Nephron progenitor cell (in vitro differentiated cells): Measurements from ENCODE around the gene LDLRAD2.

Experiments used
- DNase-seq: peaks from one replicate; pipeline ENCODE4 v3.0.0; 2021
- H3K27ac Mint-ChIP-seq: 2 replicates; pipeline ENCODE4 v1.8.0; 2021; ENCODE audit warnings: mild to moderate bottlenecking, moderate library complexity, mixed read lengths
- H3K27me3 Mint-ChIP-seq: 2 replicates; pipeline ENCODE4 v1.8.0; 2021; ENCODE audit warnings: mild to moderate bottlenecking, low read depth, mixed read lengths; ENCODE audit not compliant: poor library complexity
- H3K36me3 Mint-ChIP-seq: 2 replicates; pipeline ENCODE4 v1.8.0; 2021; ENCODE audit warnings: low read depth, mixed read lengths
- H3K4me1 Mint-ChIP-seq: 2 replicates; pipeline ENCODE4 v1.8.0; 2021; ENCODE audit warnings: mixed read lengths
- H3K4me3 Mint-ChIP-seq: 2 replicates; pipeline ENCODE4 v1.8.0; 2021; ENCODE audit warnings: mild to moderate bottlenecking, moderate library complexity, mixed read lengths
- H3K9me3 Mint-ChIP-seq: 2 replicates; pipeline ENCODE4 v1.8.0; 2021; ENCODE audit warnings: mild to moderate bottlenecking, moderate library complexity, mixed read lengths
- TF ChIP-seq, protein P1 (sequence below): fragments of 200-600 bp; sonication (generic); IDR thresholded peaks from 2 replicates; pipeline ENCODE4 v1.5.0; 2021; ENCODE audit warnings: antibody characterized with exemption

Gene LDLRAD2

DNA sequence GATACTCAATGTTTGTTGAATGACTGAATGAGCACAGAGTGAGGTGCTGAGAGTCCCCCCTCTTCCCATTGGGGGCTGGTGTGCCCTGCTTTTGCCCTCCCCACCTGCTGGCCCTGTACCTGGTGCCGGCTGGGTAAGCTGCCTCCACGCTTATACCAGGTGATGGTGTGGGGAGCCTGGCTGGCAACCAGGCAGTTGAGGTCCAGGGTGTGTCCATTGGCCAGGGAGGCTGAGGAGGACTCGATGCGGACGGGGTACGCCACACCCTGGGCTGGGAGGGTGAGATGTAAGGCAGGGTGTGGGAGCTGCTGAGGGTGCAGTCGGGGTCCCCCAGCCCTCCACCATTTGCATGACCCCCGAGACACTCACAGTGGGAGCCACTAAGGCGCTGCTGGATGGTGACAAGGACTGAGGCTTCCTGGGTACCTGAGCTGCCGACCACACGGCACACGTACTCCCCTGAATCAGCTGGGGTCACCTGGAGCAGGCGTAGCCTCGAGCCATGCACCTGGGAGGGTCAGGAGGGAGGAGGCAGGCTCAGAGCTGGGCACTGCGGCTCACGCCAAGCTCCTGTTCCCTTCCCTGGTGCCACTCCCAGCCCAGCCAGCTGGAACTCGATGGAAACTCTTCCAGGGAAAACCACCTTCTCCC, 36.6 kb downstream of the LDLRAD2 start:
- no peaks in the 10 kb centered on the region for H3K4me1 Mint-ChIP-seq
- TF ChIP-seq, protein P1, sequence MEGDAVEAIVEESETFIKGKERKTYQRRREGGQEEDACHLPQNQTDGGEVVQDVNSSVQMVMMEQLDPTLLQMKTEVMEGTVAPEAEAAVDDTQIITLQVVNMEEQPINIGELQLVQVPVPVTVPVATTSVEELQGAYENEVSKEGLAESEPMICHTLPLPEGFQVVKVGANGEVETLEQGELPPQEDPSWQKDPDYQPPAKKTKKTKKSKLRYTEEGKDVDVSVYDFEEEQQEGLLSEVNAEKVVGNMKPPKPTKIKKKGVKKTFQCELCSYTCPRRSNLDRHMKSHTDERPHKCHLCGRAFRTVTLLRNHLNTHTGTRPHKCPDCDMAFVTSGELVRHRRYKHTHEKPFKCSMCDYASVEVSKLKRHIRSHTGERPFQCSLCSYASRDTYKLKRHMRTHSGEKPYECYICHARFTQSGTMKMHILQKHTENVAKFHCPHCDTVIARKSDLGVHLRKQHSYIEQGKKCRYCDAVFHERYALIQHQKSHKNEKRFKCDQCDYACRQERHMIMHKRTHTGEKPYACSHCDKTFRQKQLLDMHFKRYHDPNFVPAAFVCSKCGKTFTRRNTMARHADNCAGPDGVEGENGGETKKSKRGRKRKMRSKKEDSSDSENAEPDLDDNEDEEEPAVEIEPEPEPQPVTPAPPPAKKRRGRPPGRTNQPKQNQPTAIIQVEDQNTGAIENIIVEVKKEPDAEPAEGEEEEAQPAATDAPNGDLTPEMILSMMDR = no peak
- H3K27ac Mint-ChIP-seq = no peak overlapping the region
- H3K27me3 Mint-ChIP-seq = no peaks in the 10 kb centered on the region
- H3K36me3 Mint-ChIP-seq = peaks cover 10% of the 10 kb centered on the region
- no peaks in the 10 kb centered on the region for H3K9me3 Mint-ChIP-seq
- no peak overlapping the region for H3K4me3 Mint-ChIP-seq
- no peak for DNase-seq

- no peak overlapping the region for H3K27ac Mint-ChIP-seq
- no peaks in the 10 kb centered on the region for H3K4me1 Mint-ChIP-seq
- H3K9me3 Mint-ChIP-seq = no peaks in the 10 kb centered on the region
- no peaks in the 10 kb centered on the region for H3K27me3 Mint-ChIP-seq
- H3K4me3 Mint-ChIP-seq = no peak overlapping the region
- no peak for DNase-seq
- peaks cover 10% of the 10 kb centered on the region for H3K36me3 Mint-ChIP-seq
- TF ChIP-seq, protein P1 = no peak
These were observed 38.0 kb downstream of the LDLRAD2 start for GRCh38 chr1:21849909-21850576.

GRCh38 chr1:21851430-21852250, 39.6 kb downstream of the LDLRAD2 start:
- Mint-ChIP-seq H3K4me1 (no peaks in the 10 kb centered on the region), H3K4me3 (no peak overlapping the region), H3K27me3 (no peaks in the 10 kb centered on the region), H3K27ac (no peak overlapping the region), H3K9me3 (no peaks in the 10 kb centered on the region), H3K36me3 (peaks cover 17% of the 10 kb centered on the region)
- DNase-seq = no peak
- TF ChIP-seq, protein P1 = no peak

DNA sequence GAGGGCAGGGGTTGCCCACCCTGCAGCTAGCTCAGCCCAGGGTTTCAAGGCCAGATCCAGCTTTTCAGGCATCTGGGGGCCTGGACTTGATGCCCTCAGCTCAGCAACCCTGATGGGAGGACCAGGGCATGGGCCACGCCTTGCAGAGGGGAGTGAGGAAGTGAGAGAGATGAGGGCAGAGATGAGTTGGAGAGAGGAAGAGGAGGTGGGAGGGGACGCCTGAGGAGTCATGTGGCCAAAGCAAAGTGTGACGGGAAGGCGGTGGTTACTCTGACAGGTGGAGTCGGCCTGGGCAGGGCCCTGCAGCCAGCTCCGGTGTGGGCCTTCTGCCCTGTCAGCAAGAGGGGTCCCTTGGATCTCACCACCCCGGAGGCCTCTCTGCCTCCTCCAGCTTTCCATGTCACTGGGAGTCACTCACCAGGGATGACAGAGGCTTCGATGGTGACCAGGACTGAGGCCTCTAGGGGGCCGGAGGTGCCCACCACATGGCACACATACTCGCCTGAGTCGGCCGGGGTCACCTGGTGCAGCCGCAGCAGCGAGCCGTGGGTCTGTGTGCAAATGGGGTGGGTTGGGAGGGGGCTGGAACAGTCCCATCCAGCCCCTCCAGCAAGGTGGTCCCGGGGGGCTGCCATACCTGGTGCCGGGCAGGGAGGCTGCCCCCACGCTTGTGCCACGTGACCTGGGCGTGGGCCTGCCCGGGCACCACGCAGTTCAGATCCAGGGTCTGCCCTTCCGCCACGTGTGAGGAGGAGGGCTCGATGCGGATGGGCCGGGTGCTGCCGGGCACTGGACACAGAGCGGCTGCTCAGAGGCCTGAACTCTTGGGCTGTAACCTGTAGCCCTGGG, 40.4 kb downstream of the LDLRAD2 start:
- TF ChIP-seq, protein P1 = no peak
- no peaks in the 10 kb centered on the region for H3K9me3 Mint-ChIP-seq

DNA sequence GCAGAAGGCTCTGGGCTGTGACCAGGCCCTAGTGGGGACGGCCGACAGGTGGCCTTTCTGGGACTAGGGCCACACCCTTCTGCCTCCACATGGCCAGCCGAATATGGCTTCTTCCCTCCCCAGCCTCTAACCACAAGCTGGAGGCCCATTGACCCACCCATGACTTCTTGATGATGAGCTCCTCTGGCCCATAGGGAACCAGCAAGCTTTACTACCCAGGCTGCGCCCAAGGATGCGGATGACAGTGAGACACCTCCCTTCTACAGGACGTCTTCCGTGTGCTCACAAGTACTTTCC, 41.0 kb downstream of the LDLRAD2 start:
- Mint-ChIP-seq H3K4me1 (peaks cover 8% of the 10 kb centered on the region), H3K27me3 (no peaks in the 10 kb centered on the region), H3K9me3 (no peaks in the 10 kb centered on the region), H3K27ac (no peak overlapping the region), H3K4me3 (no peak overlapping the region), H3K36me3 (peaks cover 24% of the 10 kb centered on the region)
- DNase-seq = no peak
- TF ChIP-seq, protein P1 = no peak

More for the DNA sequence above, 40.4 kb downstream of the LDLRAD2 start:
- no peaks in the 10 kb centered on the region for H3K27me3 Mint-ChIP-seq
- H3K27ac Mint-ChIP-seq = no peak overlapping the region
- H3K4me3 Mint-ChIP-seq = no peak overlapping the region
- DNase-seq = no peak
- H3K36me3 Mint-ChIP-seq = peaks cover 18% of the 10 kb centered on the region
- peaks cover 2% of the 10 kb centered on the region for H3K4me1 Mint-ChIP-seq
